ENCODE results near the gene STON2. TPM values are rescaled to one million over a fixed set of nuclear protein-coding genes. Genes with fewer than 3 reads are reported as not detected.

STON2 gene
- total and polyA plus RNA-seq, 2 of the 8 experiments (the other 6 are each of a cell fraction or from before 2014, with no cell fraction given), result 8.9 to 50.0 TPM

DNA sequence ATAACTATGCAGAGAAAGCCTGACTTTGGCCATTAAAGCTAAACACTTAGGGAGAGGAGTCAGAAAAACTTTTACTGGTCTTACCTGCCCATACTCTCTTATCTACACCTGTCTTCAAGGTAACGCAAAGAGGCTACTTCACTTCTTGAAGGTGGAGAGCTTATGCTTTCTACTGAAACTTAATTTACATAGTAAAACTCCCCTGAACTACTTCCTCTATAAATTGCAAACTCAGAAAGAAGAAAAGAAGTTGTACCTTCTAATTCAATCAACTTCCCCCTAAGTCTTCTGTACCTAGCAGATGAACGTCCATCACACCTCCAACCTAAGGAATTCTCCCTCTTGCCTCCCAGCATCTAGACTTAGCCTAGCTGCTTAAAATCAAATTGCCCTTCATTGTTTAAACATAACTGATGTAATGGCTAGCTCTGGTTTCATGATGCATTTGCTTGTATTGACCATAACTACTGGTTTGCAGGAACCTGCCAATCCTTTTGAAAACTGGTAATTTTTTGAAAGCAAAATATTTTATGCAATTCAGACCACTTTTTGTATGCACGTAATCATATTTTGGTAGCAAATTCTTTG, 87.7 kb downstream of the STON2 start (continued):
- TF ChIP-seq, protein P1, sequence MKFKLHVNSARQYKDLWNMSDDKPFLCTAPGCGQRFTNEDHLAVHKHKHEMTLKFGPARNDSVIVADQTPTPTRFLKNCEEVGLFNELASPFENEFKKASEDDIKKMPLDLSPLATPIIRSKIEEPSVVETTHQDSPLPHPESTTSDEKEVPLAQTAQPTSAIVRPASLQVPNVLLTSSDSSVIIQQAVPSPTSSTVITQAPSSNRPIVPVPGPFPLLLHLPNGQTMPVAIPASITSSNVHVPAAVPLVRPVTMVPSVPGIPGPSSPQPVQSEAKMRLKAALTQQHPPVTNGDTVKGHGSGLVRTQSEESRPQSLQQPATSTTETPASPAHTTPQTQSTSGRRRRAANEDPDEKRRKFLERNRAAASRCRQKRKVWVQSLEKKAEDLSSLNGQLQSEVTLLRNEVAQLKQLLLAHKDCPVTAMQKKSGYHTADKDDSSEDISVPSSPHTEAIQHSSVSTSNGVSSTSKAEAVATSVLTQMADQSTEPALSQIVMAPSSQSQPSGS (IDR thresholded peaks at IDR 0.05; ENCODE audit: low read length), result no peak
- TF ChIP-seq, protein P2, sequence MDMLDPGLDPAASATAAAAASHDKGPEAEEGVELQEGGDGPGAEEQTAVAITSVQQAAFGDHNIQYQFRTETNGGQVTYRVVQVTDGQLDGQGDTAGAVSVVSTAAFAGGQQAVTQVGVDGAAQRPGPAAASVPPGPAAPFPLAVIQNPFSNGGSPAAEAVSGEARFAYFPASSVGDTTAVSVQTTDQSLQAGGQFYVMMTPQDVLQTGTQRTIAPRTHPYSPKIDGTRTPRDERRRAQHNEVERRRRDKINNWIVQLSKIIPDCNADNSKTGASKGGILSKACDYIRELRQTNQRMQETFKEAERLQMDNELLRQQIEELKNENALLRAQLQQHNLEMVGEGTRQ (IDR thresholded peaks at IDR 0.05; ENCODE audit: low read length), result no peak
- TF ChIP-seq SIRT6 (IDR thresholded peaks at IDR 0.05; ENCODE audit: low read length) (no peak), SAP30 (IDR thresholded peaks at IDR 0.05; ENCODE audit: insufficient read depth, insufficient replicate concordance, low read length) (no peak), ZNF274 (IDR thresholded peaks at IDR 0.05; ENCODE audit: borderline replicate concordance, extremely low read depth, low read length) (no peak)

Data from H1 (cell line).